HepG2 (cell line): ENCODE results near the gene SPNS2. TPM values are rescaled to one million over a fixed set of nuclear protein-coding genes. Genes with fewer than 3 reads are reported as not detected.

Experiments
- CENPBD1 ChIP-seq: sonication (generic); formaldehyde crosslinking; IDR thresholded peaks from 2 replicates; pipeline ENCODE4 v1.8.0; 2022; ENCODE audit warnings: missing genetic modification reagents, low read depth, mild to moderate bottlenecking, borderline replicate concordance
- FOXK1 ChIP-seq: sonication (generic); formaldehyde crosslinking; IDR thresholded peaks from 2 replicates; pipeline ENCODE4 v1.4.0; 2020; ENCODE audit warnings: low read depth, missing genetic modification reagents, borderline replicate concordance
- GTF3A ChIP-seq: sonication (generic); formaldehyde crosslinking; conservative IDR thresholded peaks from 2 replicates; pipeline ENCODE4 v1.4.0; 2020; ENCODE audit warnings: mild to moderate bottlenecking, missing genetic modification reagents
- JDP2 ChIP-seq: sonication (generic); formaldehyde crosslinking; IDR thresholded peaks from 2 replicates; pipeline ENCODE4 v1.8.1; 2022; ENCODE audit warnings: missing genetic modification reagents, borderline replicate concordance
- KMT2A ChIP-seq: sonication (generic); formaldehyde crosslinking; IDR thresholded peaks from 2 replicates; pipeline ENCODE4 v1.4.0; 2020; ENCODE audit warnings: missing genetic modification reagents
- PCBP2 ChIP-seq: fragments of 200-400 bp; formaldehyde crosslinking; optimal IDR thresholded peaks from 2 replicates; pipeline ENCODE3; 2018; ENCODE audit warnings: low read length, low read depth; ENCODE audit not compliant: poor library complexity, severe bottlenecking
- PHB2 ChIP-seq: fragments of 450-650 bp; IDR thresholded peaks from 2 replicates; pipeline ENCODE4 v1.6.1; 2018; ENCODE audit not compliant: partially characterized antibody
- SNAPC5 ChIP-seq: sonication (generic); formaldehyde crosslinking; IDR thresholded peaks from 2 replicates; pipeline ENCODE4 v1.8.1; 2023; ENCODE audit warnings: mild to moderate bottlenecking, missing genetic modification reagents, borderline replicate concordance
- TAF1 ChIP-seq: sonication (generic); formaldehyde crosslinking; IDR thresholded peaks from 2 replicates; pipeline ENCODE4 v1.4.0; 2020; ENCODE audit warnings: missing genetic modification reagents
- ZNF3 ChIP-seq: IDR thresholded peaks from 2 replicates; pipeline ENCODE4 v1.7.0; 2017; ENCODE audit warnings: inconsistent platforms
- ZNF354B ChIP-seq: sonication (generic); formaldehyde crosslinking; IDR thresholded peaks from 2 replicates; pipeline ENCODE4 v1.8.0; 2022; ENCODE audit warnings: mild to moderate bottlenecking, missing genetic modification reagents
- ZNF501 ChIP-seq: sonication (generic); formaldehyde crosslinking; IDR thresholded peaks from 2 replicates; pipeline ENCODE4 v1.5.1; 2020; ENCODE audit warnings: mild to moderate bottlenecking, moderate library complexity, missing genetic modification reagents
- polyA plus RNA-seq, 8 experiments: library from polyadenylated mRNA; depleted of rRNA in 3 of 8; stranded (reverse) in 7 of 8; unstranded in 1 of 8; fragments of >200 nt; fragmentation: Illumina TruSeq in 4 of 8; extraction: Trizol in 4 of 8; gene quantifications; 2 replicates each; pipeline versions ENCODE4 v1.2.1 to v1.2.3, GENCODE V29; 2011 to 2016; ENCODE audit warnings: low read depth in 4 of 8, missing spikeins in 1 of 8, mixed read lengths in 1 of 8; ENCODE audit not compliant: insufficient read depth in 1 of 8
- total RNA-seq, 5 experiments: library from RNA; depleted of rRNA; stranded (reverse); fragments of >200 nt; fragmentation: Illumina TruSeq; extraction: Trizol; gene quantifications; 2 replicates each; pipeline ENCODE4 v1.2.3, GENCODE V29; 2016; ENCODE audit warnings: low read depth in 1 of 5
- TF ChIP-seq, protein P1 (sequence below): sonication (generic); formaldehyde crosslinking; IDR thresholded peaks from 2 replicates; pipeline ENCODE4 v1.9.0; 2021; ENCODE audit warnings: missing genetic modification reagents, borderline replicate concordance
- TF ChIP-seq, protein P2 (sequence below): sonication (generic); formaldehyde crosslinking; IDR thresholded peaks from 2 replicates; pipeline ENCODE4 v1.4.0; 2020; ENCODE audit warnings: missing genetic modification reagents

SPNS2 gene
- total and polyA plus RNA-seq, 2 of the 13 experiments (the other 11 are each of a cell fraction or from before 2014, with no cell fraction given) = 0.01 TPM; not detected in 1

DNA sequence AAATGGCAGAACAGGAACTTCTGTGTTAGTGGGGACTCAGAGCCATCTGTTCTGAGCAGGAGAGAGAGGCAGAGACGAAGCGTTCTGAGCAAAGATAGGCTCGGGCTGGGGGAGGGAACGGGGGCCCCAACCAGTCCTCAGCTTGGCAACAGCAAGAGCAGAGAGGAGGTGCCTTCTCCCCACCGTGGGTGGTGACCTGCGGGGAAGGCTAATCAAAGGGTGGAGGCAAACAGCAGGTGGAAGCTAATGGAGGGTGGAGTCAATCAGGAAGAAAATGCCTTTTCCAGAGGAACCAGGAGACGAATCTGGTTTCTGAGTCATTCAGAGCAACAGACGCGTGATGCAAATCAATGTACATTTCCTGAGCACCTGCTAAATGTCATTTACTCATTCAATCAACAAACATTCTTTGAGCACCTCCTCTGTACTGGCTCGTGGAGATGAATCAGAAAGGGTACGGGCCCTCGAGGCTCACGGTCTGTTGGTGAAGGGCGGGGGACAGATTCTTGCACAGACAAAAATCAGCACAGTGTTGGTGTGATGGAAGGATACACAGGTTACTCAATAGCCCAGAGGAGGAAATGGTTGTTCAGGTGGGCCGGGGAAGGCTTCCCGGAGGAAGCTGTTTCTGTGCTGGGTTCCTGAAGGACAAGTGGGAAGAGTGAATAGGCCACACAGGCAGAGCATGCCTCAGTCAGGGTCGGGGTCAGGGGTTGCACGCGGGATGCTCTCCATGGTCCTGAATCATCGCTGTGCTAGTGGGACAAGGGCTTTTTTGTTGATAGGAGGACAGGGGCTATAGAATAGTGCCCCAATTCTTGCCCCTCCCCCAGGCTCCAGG lies 5.7 kb upstream of the SPNS2 start (continued):
- no peak for TF ChIP-seq PHB2
- TF ChIP-seq ZNF354B (CRISPR knock-in tag) = no peak
- TF ChIP-seq CENPBD1 = no peak
- TF ChIP-seq TAF1 (CRISPR knock-in tag) = no peak; the same call in 1 of the 2 replicates
- no peak for TF ChIP-seq JDP2 (CRISPR knock-in tag)
- TF ChIP-seq, protein P1, sequence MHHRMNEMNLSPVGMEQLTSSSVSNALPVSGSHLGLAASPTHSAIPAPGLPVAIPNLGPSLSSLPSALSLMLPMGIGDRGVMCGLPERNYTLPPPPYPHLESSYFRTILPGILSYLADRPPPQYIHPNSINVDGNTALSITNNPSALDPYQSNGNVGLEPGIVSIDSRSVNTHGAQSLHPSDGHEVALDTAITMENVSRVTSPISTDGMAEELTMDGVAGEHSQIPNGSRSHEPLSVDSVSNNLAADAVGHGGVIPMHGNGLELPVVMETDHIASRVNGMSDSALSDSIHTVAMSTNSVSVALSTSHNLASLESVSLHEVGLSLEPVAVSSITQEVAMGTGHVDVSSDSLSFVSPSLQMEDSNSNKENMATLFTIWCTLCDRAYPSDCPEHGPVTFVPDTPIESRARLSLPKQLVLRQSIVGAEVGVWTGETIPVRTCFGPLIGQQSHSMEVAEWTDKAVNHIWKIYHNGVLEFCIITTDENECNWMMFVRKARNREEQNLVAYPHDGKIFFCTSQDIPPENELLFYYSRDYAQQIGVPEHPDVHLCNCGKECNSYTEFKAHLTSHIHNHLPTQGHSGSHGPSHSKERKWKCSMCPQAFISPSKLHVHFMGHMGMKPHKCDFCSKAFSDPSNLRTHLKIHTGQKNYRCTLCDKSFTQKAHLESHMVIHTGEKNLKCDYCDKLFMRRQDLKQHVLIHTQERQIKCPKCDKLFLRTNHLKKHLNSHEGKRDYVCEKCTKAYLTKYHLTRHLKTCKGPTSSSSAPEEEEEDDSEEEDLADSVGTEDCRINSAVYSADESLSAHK (CRISPR knock-in tag) = no peak
- no peak for TF ChIP-seq PCBP2
- TF ChIP-seq SNAPC5 = peak; percentile 59; the same call in 1 of the 2 replicates
- TF ChIP-seq, protein P2, sequence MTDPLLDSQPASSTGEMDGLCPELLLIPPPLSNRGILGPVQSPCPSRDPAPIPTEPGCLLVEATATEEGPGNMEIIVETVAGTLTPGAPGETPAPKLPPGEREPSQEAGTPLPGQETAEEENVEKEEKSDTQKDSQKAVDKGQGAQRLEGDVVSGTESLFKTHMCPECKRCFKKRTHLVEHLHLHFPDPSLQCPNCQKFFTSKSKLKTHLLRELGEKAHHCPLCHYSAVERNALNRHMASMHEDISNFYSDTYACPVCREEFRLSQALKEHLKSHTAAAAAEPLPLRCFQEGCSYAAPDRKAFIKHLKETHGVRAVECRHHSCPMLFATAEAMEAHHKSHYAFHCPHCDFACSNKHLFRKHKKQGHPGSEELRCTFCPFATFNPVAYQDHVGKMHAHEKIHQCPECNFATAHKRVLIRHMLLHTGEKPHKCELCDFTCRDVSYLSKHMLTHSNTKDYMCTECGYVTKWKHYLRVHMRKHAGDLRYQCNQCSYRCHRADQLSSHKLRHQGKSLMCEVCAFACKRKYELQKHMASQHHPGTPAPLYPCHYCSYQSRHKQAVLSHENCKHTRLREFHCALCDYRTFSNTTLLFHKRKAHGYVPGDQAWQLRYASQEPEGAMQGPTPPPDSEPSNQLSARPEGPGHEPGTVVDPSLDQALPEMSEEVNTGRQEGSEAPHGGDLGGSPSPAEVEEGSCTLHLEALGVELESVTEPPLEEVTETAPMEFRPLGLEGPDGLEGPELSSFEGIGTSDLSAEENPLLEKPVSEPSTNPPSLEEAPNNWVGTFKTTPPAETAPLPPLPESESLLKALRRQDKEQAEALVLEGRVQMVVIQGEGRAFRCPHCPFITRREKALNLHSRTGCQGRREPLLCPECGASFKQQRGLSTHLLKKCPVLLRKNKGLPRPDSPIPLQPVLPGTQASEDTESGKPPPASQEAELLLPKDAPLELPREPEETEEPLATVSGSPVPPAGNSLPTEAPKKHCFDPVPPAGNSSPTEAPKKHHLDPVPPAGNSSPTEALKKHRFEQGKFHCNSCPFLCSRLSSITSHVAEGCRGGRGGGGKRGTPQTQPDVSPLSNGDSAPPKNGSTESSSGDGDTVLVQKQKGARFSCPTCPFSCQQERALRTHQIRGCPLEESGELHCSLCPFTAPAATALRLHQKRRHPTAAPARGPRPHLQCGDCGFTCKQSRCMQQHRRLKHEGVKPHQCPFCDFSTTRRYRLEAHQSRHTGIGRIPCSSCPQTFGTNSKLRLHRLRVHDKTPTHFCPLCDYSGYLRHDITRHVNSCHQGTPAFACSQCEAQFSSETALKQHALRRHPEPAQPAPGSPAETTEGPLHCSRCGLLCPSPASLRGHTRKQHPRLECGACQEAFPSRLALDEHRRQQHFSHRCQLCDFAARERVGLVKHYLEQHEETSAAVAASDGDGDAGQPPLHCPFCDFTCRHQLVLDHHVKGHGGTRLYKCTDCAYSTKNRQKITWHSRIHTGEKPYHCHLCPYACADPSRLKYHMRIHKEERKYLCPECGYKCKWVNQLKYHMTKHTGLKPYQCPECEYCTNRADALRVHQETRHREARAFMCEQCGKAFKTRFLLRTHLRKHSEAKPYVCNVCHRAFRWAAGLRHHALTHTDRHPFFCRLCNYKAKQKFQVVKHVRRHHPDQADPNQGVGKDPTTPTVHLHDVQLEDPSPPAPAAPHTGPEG (CRISPR knock-in tag) = peak; percentile 74; the same call in 1 of the 2 replicates
- TF ChIP-seq ZNF3 (CRISPR knock-in tag) = peak; percentile 61; the same call in 1 of the 2 replicates
- no peak for TF ChIP-seq KMT2A (CRISPR knock-in tag)
- peak; percentile 77; the same call in 1 of the 2 replicates for TF ChIP-seq FOXK1 (CRISPR knock-in tag)
- no peak for TF ChIP-seq GTF3A
- no peak for TF ChIP-seq ZNF501 (CRISPR knock-in tag)
